ENCODE measurements around the gene IFNA6. TPM values are rescaled to one million over a fixed set of nuclear protein-coding genes. Genes with fewer than 3 reads are reported as not detected.

IFNA6 gene
- total and polyA plus RNA-seq, 10 of the 15 experiments (the other 5 are each of a cell fraction or from before 2014, with no cell fraction given): 0.04 TPM; not detected in 9

DNA sequence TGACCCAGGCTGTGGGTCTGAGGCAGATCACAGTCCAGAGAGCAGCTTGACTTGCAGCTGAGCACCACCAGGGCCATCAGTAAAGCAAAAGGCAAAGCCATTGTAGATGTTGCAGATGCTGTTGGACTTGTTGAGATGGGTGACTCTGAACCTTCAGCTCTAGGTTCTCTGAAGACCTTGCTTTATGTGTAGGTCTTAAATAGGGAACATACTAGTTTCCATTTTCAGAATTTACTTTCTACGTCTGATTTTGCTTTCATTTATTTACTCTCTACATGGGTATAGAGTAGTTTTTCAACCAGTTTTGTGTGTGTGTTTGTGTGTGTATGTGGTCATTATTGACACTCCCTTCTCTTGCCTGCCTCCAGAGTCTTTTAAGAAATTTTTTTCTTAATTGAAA, at the start of gene IFNA6 (continued):
- TF ChIP-seq, protein P1, sequence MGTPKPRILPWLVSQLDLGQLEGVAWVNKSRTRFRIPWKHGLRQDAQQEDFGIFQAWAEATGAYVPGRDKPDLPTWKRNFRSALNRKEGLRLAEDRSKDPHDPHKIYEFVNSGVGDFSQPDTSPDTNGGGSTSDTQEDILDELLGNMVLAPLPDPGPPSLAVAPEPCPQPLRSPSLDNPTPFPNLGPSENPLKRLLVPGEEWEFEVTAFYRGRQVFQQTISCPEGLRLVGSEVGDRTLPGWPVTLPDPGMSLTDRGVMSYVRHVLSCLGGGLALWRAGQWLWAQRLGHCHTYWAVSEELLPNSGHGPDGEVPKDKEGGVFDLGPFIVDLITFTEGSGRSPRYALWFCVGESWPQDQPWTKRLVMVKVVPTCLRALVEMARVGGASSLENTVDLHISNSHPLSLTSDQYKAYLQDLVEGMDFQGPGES (IDR thresholded peaks at IDR 0.05): no peak

DNA sequence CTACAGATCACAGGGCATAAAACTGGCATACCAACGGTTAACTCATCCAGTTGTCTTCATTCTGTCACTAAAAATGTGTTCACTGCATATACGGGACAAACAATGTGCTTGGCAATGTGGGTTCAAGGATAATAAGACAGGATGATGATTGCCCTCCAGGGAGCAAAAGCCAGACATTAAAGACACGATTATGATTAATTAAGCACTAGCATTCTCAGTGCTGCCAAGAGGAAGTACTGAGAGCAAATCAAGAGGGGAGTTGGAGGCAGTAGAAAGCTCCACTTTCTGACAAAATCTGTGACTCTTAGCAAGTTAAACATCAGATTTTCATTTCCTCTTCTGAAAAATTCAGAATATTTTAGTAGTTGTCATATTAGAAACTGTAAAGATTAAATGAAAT, 49.3 kb upstream of the IFNA6 start:
- POLR2A ChIA-PET: no interaction called here
- no peak for DNase-seq (ENCODE audit: low read depth, low spot score)
- CTCF ChIA-PET: interaction anchor here (1.7 to 2.6 kb wide), 3 partner anchors 21 to 74 kb away, joined by 8 to 15 read pairs (median 9); partner anchors contain the start of gene KLHL9
- intact Hi-C loops (cut with micrococcal nuclease; ENCODE audit: unreplicated experiment) (no loop called here), in situ Hi-C loops (cut with MboI) (no loop called here)
- H3K27ac ChIP-seq (ENCODE audit: control insufficient read depth, insufficient read depth): no peak overlapping the region
- FAIRE-seq: no peak
- no peak overlapping the region for H3K4me3 ChIP-seq
- no peaks in the 10 kb centered on the region for H3K9me3 ChIP-seq (replicated peaks; ENCODE audit: control insufficient read depth, insufficient read depth, low read length)
- ATAC-seq: 0 out of 3 replicates have a peak, but pooled peaks have one; percentile 10
- RAD21 ChIA-PET (ENCODE audit: unreplicated experiment): interaction anchor here (0.7 to 1.1 kb wide), 3 partner anchors 59 to 74 kb away, joined by 3 to 4 read pairs (median 3); no protein-coding TSS in a partner anchor
- SMC1A ChIA-PET (ENCODE audit: uncharacterized antibody, unreplicated experiment): interaction anchor here (1.2 to 4.4 kb wide), 3 partner anchors 66 to 74 kb away, joined by 3 to 21 read pairs (median 10); partner anchors contain the start of gene KLHL9
- no peak overlapping the region for H3K4me2 ChIP-seq (ENCODE audit: control insufficient read depth, insufficient read depth)
- no peak for TF ChIP-seq ZNF207 (IDR thresholded peaks at IDR 0.05; ENCODE audit: borderline replicate concordance)
- TF ChIP-seq, protein P2, sequence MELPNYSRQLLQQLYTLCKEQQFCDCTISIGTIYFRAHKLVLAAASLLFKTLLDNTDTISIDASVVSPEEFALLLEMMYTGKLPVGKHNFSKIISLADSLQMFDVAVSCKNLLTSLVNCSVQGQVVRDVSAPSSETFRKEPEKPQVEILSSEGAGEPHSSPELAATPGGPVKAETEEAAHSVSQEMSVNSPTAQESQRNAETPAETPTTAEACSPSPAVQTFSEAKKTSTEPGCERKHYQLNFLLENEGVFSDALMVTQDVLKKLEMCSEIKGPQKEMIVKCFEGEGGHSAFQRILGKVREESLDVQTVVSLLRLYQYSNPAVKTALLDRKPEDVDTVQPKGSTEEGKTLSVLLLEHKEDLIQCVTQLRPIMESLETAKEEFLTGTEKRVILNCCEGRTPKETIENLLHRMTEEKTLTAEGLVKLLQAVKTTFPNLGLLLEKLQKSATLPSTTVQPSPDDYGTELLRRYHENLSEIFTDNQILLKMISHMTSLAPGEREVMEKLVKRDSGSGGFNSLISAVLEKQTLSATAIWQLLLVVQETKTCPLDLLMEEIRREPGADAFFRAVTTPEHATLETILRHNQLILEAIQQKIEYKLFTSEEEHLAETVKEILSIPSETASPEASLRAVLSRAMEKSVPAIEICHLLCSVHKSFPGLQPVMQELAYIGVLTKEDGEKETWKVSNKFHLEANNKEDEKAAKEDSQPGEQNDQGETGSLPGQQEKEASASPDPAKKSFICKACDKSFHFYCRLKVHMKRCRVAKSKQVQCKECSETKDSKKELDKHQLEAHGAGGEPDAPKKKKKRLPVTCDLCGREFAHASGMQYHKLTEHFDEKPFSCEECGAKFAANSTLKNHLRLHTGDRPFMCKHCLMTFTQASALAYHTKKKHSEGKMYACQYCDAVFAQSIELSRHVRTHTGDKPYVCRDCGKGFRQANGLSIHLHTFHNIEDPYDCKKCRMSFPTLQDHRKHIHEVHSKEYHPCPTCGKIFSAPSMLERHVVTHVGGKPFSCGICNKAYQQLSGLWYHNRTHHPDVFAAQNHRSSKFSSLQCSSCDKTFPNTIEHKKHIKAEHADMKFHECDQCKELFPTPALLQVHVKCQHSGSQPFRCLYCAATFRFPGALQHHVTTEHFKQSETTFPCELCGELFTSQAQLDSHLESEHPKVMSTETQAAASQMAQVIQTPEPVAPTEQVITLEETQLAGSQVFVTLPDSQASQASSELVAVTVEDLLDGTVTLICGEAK (IDR thresholded peaks at IDR 0.05; ENCODE audit: borderline replicate concordance): no peak
- H3K79me2 ChIP-seq (ENCODE audit: control insufficient read depth, insufficient read depth, low read length): no peaks in the 10 kb centered on the region; the same call in 1 of the 2 replicates
- peaks cover 0 to 2% of the 10 kb centered on the region in 2 experiments; a peak in 2 of 4 replicates for H3K27me3 ChIP-seq (replicated peaks in 1 of 2; ENCODE audit: control insufficient read depth in 2 of 2, insufficient read depth in 2 of 2, low read length in 1 of 2)
- peaks cover 3% of the 10 kb centered on the region; the same call in 1 of the 2 replicates for H3K4me1 ChIP-seq (ENCODE audit: control insufficient read depth, insufficient read depth, low read length)
- no peaks in the 10 kb centered on the region for H4K20me1 ChIP-seq (ENCODE audit: control insufficient read depth, insufficient read depth)
- 17% methylated on average over 3 of the region's 3 CpGs for WGBS (ENCODE audit: insufficient coverage, insufficient replicate concordance, low lambda C conversion rate, missing lambda C conversion rate)
- H3K36me3 ChIP-seq (ENCODE audit: control insufficient read depth in 2 of 2, insufficient read depth in 2 of 2, low read length in 1 of 2): no peaks in the 10 kb centered on the region
- BruUV-seq (replicated peaks): no TSS peak
- no peak overlapping the region for H2AFZ ChIP-seq (ENCODE audit: control insufficient read depth, low read depth, low read length)
- H3K9ac ChIP-seq (ENCODE audit: control insufficient read depth, insufficient read depth, low read length): no peak overlapping the region
